GM19397 (cell line): ENCODE data around the gene SFXN1.

ENCODE experiments used
- ATAC-seq: cut with Tn5 transposase; IDR thresholded peaks from one replicate; pipeline ENCODE4 v1.9.1; 2021; ENCODE audit warnings: mild to moderate bottlenecking, moderate library complexity; ENCODE audit not compliant: unreplicated experiment

SFXN1 gene

DNA sequence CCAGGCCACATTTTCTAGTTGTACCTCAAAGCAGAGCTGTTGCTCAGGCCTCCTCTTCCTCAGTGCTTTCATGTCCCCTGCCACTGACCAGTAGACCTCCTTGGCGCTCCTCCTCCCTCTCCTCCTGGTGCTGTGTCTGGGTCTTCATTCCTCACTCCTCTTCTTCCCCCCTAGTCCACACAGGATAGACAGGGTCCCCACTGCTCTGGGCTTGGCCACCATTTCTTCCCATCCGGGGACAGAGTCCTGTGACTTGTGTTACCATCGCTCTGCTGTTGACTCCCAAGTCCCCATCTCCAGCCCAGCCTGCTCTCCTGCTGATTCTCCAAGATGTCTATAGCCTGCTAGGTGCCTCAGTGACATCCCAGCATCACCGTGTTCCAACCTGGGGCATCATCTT lies 91.3 kb downstream of the SFXN1 start:
- ATAC-seq: no peak

DNA sequence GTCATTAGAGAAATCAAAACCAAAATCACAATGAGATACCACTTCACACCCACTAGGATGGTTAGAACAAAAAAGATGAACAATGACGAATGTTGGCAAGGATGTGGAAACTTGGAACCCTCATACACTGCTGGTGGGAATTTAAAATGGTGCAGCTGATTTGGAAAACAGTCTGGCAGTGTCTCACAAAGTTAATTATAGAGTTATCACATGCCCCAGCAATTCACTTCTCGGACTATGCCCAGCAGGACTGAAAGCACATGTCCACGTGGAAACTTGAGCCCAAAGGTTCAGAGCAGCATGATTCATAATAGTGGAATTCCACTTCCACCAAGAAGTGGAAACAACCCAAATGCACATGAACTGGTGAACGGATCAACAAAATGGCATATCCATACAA lies 94.5 kb downstream of the SFXN1 start:
- ATAC-seq: no peak

GRCh38 chr5:175573493-175574269 lies 95.3 kb downstream of the SFXN1 start:
- ATAC-seq: no peak

GRCh38 chr5:175575301-175575700 lies 96.9 kb downstream of the SFXN1 start:
- no peak for ATAC-seq

GRCh38 chr5:175576096-175576495 lies 97.7 kb downstream of the SFXN1 start:
- no peak for ATAC-seq

- ATAC-seq: no peak
Observed at GRCh38 chr5:175576591-175576990, 98.2 kb downstream of the SFXN1 start.
